Measurements from ENCODE around the gene CYLC1.

CYLC1 gene, protein sequence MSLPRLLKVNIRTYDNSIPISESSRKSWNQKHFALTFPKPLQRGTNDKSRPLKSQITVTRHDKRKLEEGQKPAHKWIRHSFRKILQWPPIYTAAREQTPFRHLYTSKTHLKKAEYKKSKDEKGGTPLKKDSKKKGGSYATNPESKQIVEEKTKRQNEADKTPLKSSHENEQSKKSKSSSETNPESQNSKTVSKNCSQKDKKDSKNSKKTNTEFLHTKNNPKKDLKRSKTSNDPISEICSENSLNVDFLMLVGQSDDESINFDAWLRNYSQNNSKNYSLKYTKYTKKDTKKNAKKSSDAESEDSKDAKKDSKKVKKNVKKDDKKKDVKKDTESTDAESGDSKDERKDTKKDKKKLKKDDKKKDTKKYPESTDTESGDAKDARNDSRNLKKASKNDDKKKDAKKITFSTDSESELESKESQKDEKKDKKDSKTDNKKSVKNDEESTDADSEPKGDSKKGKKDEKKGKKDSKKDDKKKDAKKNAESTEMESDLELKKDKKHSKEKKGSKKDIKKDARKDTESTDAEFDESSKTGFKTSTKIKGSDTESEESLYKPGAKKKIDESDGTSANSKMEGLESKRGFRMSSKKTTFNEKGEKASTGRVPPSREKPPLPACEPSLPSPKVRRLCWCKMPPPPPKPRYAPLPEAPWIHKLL

DNA sequence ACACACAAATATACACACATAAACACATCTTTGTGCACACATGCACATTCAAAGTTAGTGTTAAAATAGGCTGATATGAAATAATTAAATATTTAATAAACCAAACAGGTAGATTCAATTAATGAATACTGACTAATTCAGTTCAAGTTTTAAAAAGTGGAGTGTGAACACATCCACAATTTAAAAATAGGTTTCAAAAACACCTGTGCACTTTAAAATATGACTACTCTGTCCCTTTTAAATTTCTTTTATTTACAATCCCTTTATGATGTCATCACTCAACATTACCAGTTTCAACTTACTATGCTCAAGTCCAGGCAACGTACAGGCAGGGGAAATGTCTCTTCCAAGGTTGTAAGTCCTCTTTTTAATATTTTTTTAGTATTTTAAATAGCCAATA is at the start of gene CYLC1:
TSS of gene CYLC1 (plus strand) at position 301 of the 400 bp plus-strand sequence. CDS start at position 338, 37 bp downstream.
- DNase-seq = no peak
- Mint-ChIP-seq H3K27ac (no peak within 1 kb of the TSS), H3K4me1 (ENCODE audit: low read depth) (no peaks in the 10 kb centered on the region), H3K4me3 (no peak within 1 kb of the TSS), H3K36me3 (ENCODE audit: low read depth) (no peaks in the 10 kb centered on the region), H3K27me3 (peaks cover 8% of the 10 kb centered on the region), H3K9me3 (peaks cover 2% of the 10 kb centered on the region)

DNA sequence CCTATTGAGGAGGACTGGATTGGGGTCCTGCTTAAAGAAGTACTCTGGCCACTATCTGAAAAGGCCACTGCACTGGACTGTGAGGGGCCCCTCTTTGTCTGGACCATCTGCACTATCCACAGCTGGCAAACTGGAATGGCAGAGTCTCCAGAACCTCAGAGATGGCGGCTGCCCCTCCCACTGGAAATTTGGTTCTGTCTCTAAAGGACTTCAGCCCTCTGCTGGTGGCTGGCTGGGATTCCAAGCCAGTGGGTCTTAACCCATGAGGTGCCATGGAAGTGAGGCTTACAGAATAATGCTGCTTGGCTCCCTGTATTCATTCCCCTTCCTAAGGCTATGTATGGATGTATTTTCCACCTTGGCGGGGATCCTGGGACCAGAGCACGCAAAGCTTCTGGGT is 41.6 kb upstream of the CYLC1 start:
- H3K4me3 Mint-ChIP-seq = no peak overlapping the region
- peaks cover 7% of the 10 kb centered on the region for H3K9me3 Mint-ChIP-seq
- no peak for DNase-seq
- no peaks in the 10 kb centered on the region for H3K4me1 Mint-ChIP-seq (ENCODE audit: low read depth)
- H3K27me3 Mint-ChIP-seq = peaks cover 19% of the 10 kb centered on the region
- H3K27ac Mint-ChIP-seq = no peak overlapping the region
- no peaks in the 10 kb centered on the region for H3K36me3 Mint-ChIP-seq (ENCODE audit: low read depth)

DNA sequence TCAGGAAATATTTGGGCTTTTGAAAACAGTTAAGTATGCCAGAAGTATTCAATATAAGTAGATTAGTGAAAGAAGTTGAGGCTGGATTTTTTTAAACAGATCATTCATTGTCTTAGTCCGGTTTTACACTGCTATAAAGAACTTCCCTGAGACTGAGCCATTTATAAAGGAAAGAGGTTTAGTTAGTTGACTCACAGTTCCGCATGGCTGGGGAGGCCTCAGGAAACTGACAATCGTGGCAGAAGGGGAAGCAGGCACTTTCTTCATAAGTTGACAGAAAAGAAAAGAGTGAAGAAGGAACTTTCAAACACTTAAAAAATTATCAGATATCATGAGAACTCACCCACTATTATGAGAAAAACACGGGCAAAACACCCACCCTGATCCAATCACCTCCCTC is 31.1 kb upstream of the CYLC1 start:
- no peak overlapping the region for H3K27ac Mint-ChIP-seq
- peaks cover 3% of the 10 kb centered on the region for H3K9me3 Mint-ChIP-seq
- peaks cover 8% of the 10 kb centered on the region for H3K27me3 Mint-ChIP-seq
- H3K36me3 Mint-ChIP-seq (ENCODE audit: low read depth) = no peaks in the 10 kb centered on the region
- no peaks in the 10 kb centered on the region for H3K4me1 Mint-ChIP-seq (ENCODE audit: low read depth)
- H3K4me3 Mint-ChIP-seq = no peak overlapping the region
- DNase-seq = no peak

DNA sequence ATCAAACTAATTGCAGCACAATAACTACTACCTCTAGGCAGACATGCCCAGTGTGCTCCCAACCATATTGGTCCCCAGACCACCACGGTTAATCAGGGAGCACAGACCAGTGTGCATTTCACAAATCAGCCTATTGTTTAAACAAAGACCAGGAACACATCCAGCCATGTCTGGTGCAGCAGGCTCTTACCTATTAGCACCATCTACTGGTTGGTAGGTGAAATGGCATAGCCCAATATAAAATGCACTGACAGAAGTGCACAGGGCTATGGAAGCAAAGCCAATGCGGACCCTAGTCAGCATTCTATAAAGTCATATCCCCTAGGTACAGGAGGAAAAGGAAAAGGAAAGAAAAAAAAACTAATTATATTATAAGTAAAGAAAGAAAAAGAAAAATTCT is 15.5 kb upstream of the CYLC1 start:
- no peak for DNase-seq
- H3K27ac Mint-ChIP-seq = no peak overlapping the region
- no peaks in the 10 kb centered on the region for H3K9me3 Mint-ChIP-seq
- H3K36me3 Mint-ChIP-seq (ENCODE audit: low read depth) = no peaks in the 10 kb centered on the region
- H3K4me3 Mint-ChIP-seq = no peak overlapping the region
- peaks cover 3% of the 10 kb centered on the region for H3K27me3 Mint-ChIP-seq
- H3K4me1 Mint-ChIP-seq (ENCODE audit: low read depth) = no peaks in the 10 kb centered on the region

DNA sequence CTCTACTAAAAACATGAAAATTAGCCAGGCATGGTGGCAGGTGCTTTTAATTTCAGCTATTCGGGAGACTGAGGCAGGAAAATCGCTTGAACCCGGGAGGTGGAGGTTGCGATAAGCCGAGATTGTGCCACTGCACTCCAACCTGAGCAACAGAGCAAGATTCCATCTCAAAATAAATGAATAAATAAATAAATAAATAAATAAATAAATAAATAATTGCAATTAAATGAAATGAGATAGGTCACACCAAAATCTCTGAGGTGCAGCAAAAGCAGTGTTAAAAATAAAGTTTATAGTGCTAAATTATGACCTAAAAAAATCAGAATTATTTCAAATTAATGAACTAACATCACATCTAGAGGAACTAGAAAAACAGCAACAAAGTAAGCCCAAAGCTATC is 13.6 kb upstream of the CYLC1 start:
- Mint-ChIP-seq H3K36me3 (ENCODE audit: low read depth) (no peaks in the 10 kb centered on the region), H3K9me3 (no peaks in the 10 kb centered on the region), H3K27me3 (peaks cover 10% of the 10 kb centered on the region), H3K27ac (no peak overlapping the region), H3K4me1 (ENCODE audit: low read depth) (no peaks in the 10 kb centered on the region), H3K4me3 (no peak overlapping the region)
- DNase-seq = no peak

DNA sequence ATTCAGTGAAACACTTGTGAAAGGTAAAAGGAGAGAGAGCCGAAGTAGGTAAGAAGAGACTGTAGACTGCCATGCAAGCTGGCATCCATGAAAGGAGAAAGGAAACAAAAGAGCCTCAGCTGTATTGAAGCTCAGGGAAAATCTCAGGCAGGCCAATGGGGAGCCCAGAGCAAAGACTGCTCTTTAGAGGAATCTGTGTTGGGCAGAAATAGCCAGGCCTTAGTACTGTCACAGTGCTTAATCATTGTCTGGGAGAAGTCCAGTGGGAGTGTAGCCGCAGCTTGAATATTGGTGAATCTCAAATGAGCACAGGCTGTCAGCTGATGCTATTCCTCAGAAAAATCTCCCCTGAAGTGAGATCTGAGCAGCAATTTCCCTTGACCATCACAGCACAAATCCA is 27.6 kb downstream of the CYLC1 start:
- H3K27me3 Mint-ChIP-seq = no peaks in the 10 kb centered on the region
- no peak overlapping the region for H3K27ac Mint-ChIP-seq
- H3K36me3 Mint-ChIP-seq (ENCODE audit: low read depth) = no peaks in the 10 kb centered on the region
- H3K4me1 Mint-ChIP-seq (ENCODE audit: low read depth) = no peaks in the 10 kb centered on the region
- H3K9me3 Mint-ChIP-seq = no peaks in the 10 kb centered on the region
- H3K4me3 Mint-ChIP-seq = no peak overlapping the region
- DNase-seq = no peak

DNA sequence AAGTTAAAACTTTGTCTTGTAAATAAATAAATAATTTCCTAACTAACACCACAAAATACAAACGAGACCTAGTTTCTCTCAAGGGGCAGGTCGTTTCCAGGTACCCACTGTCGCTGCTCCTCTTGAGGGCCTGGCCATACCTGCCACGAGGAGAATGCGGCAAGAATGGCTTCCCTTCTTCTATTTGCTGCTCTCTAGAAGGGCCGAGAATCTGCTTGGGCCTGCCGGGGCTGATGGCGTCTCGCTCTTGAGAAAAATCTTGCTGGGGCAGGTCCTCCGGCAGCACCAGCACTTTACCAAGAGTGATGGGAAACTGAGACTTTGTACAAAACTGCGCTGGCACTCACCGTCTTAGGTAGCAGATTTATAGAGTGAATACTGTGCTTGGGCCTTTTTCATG is 31.5 kb downstream of the CYLC1 start:
- Mint-ChIP-seq H3K9me3 (no peaks in the 10 kb centered on the region), H3K27ac (no peak overlapping the region), H3K36me3 (ENCODE audit: low read depth) (no peaks in the 10 kb centered on the region), H3K27me3 (peaks cover 11% of the 10 kb centered on the region), H3K4me1 (ENCODE audit: low read depth) (no peaks in the 10 kb centered on the region), H3K4me3 (no peak overlapping the region)
- no peak for DNase-seq

DNA sequence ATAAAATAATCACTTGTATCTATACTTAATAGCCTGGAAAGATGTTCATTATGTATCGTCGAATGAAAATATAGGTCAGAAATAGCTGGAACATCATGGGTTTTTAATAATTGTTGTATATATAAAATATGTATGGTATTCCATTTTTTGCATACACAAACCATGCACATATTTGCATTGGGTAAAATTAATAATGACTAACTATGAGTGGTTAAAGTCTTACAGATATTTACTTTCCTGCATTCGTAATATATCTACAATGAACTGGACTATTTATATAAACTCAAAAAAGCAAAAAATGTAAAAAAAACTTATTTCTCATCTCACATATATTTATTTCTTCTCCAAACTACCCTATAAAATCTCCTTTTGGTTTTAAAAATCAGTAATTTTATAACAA is 46.0 kb downstream of the CYLC1 start:
- no peaks in the 10 kb centered on the region for H3K36me3 Mint-ChIP-seq (ENCODE audit: low read depth)
- no peaks in the 10 kb centered on the region for H3K27me3 Mint-ChIP-seq
- H3K27ac Mint-ChIP-seq = no peak overlapping the region
- H3K4me3 Mint-ChIP-seq = no peak overlapping the region
- H3K9me3 Mint-ChIP-seq = no peaks in the 10 kb centered on the region
- H3K4me1 Mint-ChIP-seq (ENCODE audit: low read depth) = no peaks in the 10 kb centered on the region
- no peak for DNase-seq

DNA sequence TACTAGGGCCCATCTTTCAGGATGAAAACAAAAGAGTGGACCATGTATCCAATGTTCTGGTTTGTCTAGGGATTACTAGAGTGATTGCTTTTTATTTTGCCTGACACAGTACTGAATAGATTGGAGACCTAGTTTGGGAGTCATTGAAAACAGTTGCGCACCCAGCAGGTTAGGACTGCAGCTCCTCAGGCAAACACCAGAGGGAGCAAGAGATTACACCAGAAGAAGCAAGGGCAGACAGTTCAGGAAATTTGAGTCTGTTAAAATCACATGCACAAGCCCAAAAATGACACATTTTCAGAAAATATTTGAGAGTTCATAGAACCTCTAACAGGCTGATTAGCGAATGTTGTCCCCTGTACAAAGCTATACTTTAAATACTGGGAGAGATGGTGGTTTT is 55.6 kb downstream of the CYLC1 start:
- no peak overlapping the region for H3K4me3 Mint-ChIP-seq
- H3K27ac Mint-ChIP-seq = no peak overlapping the region
- H3K27me3 Mint-ChIP-seq = peaks cover 2% of the 10 kb centered on the region
- no peaks in the 10 kb centered on the region for H3K4me1 Mint-ChIP-seq (ENCODE audit: low read depth)
- H3K9me3 Mint-ChIP-seq = peaks cover 2% of the 10 kb centered on the region
- H3K36me3 Mint-ChIP-seq (ENCODE audit: low read depth) = no peaks in the 10 kb centered on the region
- no peak for DNase-seq

DNA sequence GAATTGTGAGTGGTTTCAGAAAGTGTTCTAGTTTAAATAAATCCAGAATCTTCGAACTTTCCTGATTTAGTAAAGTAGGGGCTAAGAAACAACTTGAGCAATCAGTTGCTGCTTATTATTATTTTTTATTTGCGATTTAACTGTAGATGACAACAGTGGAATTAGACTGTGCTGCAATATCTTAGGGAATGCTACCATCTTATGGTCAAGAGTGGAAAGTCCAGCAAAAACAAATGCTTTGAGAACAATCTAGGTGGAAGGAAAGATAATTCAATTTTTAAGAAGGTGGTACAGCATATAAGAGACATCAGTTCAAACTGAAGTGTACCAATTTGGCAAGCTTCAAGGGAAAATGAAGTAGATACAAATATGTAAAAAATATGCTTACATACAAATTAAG is 73.3 kb downstream of the CYLC1 start:
- Mint-ChIP-seq H3K9me3 (no peaks in the 10 kb centered on the region), H3K27ac (no peak overlapping the region), H3K4me3 (no peak overlapping the region), H3K36me3 (ENCODE audit: low read depth) (no peaks in the 10 kb centered on the region), H3K4me1 (ENCODE audit: low read depth) (no peaks in the 10 kb centered on the region), H3K27me3 (peaks cover 14% of the 10 kb centered on the region)
- no peak for DNase-seq

All from activated T-cell treated with anti-CD3 and anti-CD28 coated beads, Interleukin-2, amount 50 U/mL, for 24 hours (primary cell).